SIG-M5 treated with dmso at 0.1 percent for 504 hours (cell line): ENCODE measurements around the gene CFHR1.

Source experiments
- DNase-seq: peaks from one replicate; lab custom pipeline; 2025; ENCODE audit not compliant: unreplicated experiment; lab: John Stamatoyannopoulos, UW

Gene CFHR1

DNA sequence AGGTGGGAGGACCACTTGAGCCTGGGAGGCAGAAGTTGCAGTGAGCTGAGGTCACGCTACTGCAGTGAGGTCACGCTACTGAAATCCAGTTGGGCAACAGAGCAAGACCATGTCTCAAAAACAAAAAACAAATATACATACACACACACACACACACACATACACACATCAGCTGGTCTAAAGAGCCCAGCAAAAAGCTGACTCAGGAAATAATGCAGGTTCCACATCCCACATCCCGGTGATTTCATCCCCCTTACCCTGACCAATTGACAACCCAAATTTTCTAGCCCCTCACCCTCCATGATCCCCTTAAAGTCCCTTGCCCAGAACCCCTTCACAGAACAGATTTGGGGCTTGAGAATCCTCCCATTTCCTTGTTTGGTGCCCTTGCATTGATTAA lies 56.4 kb downstream of the CFHR1 start:
- DNase-seq: no peak

DNA sequence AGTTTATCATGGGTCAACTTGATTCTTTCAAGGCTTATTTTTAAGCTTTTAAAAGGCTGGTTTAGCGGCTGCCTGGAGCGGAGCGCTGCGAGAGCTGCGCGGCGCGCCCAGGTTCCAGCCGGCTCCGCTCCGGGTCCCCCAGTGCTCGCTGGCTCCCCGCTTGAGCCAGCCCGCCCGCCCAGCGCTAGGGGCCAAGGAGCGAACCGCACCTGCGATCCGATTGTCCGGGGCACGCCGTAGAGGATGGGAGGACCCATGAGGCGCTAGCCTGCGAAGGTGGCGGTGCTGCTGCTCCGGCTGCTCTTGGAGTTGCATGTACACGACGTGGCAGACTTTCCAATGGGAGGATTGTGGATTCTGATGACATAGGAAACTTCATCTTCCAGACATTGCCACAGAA lies 58.4 kb downstream of the CFHR1 start:
- DNase-seq: no peak
